HUES64 (cell line): Measurements from ENCODE around the gene RIN1.

Source experiments
- H3K27ac ChIP-seq: 2 replicates; pipeline ENCODE4 v1.7.0; 2013; ENCODE audit warnings: low read depth, low read length, inconsistent platforms
- H3K27me3 ChIP-seq: 2 replicates; pipeline ENCODE4 v1.6.1; 2013; ENCODE audit warnings: mild to moderate bottlenecking, low read length; ENCODE audit not compliant: insufficient read depth
- H3K36me3 ChIP-seq: 2 replicates; pipeline ENCODE4 v1.6.1; 2013; ENCODE audit warnings: mild to moderate bottlenecking, low read length; ENCODE audit not compliant: insufficient read depth
- H3K4me1 ChIP-seq: 2 replicates; pipeline ENCODE4 v1.6.1; 2013; ENCODE audit warnings: mild to moderate bottlenecking, low read length, moderate library complexity; ENCODE audit not compliant: insufficient read depth
- H3K4me3 ChIP-seq: 2 replicates; pipeline ENCODE4 v1.5.1; 2013; ENCODE audit warnings: mild to moderate bottlenecking, low read length, moderate library complexity
- H3K9ac ChIP-seq: 2 replicates; pipeline ENCODE4 v1.6.1; 2013; ENCODE audit warnings: mild to moderate bottlenecking, low read depth, low read length
- H3K9me3 ChIP-seq: 2 replicates; pipeline ENCODE4 v1.6.1; 2013; ENCODE audit warnings: low read depth, low read length; ENCODE audit not compliant: insufficient read depth
- WGBS: fragments of 150-250, 120-280 bp; methylation state at CpG from one replicate; pipeline ENCODE4 v1.1.7; 2013; ENCODE audit warnings: missing lambda C conversion rate; 5-methylcytosine and 5-hydroxymethylcytosine counted together

RIN1 gene

DNA sequence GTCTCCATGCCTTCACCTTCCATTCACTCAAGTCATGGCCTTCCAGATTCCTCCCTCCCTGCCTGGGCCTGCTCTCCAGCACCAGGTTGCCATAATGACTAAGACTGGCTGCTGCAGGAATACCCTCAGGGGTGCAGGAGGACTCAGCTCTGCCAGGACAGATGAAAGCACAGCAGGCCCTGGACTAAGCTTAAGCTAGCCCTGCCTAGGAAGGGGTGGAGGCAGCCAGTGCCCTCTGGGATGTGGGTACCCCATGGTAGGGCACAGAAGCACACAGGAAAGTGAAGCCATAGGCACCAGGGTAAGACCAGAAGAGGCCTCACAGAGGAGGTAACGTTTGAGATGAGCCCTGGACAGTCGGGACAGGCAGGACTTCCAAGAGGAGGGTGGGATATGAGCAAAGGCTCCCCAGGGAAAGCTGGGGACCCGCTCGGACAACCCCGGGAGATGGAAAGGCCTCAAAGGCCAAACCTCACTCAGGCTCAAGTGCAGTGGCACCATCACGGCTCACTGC lies 3.0 kb upstream of the RIN1 start:
- H3K9me3 ChIP-seq = no peaks in the 10 kb centered on the region
- no peak overlapping the region for H3K4me3 ChIP-seq
- peaks cover 16% of the 10 kb centered on the region for H3K4me1 ChIP-seq
- peaks cover 6% of the 10 kb centered on the region; the same call in 1 of the 2 replicates for H3K27me3 ChIP-seq
- 94% methylated on average over 6 of the region's 6 CpGs for WGBS
- H3K9ac ChIP-seq = no peak overlapping the region
- H3K36me3 ChIP-seq = peaks cover 41% of the 10 kb centered on the region
- H3K27ac ChIP-seq = no peak overlapping the region

GRCh38 chr11:66338276-66339161 lies 2.3 kb upstream of the RIN1 start:
- peaks cover 41% of the 10 kb centered on the region for H3K36me3 ChIP-seq
- 91% methylated on average over 17 of the region's 17 CpGs for WGBS
- H3K27ac ChIP-seq = no peak overlapping the region
- peaks cover 6% of the 10 kb centered on the region; the same call in 1 of the 2 replicates for H3K27me3 ChIP-seq
- H3K4me3 ChIP-seq = no peak overlapping the region
- peaks cover 14% of the 10 kb centered on the region for H3K4me1 ChIP-seq
- no peaks in the 10 kb centered on the region for H3K9me3 ChIP-seq
- no peak overlapping the region for H3K9ac ChIP-seq

GRCh38 chr11:66337103-66337899 lies 1.1 kb upstream of the RIN1 start:
- H3K9ac ChIP-seq = no peak overlapping the region
- no peak overlapping the region for H3K4me3 ChIP-seq
- peaks cover 41% of the 10 kb centered on the region for H3K36me3 ChIP-seq
- 86% methylated on average over 18 of the region's 18 CpGs for WGBS
- H3K9me3 ChIP-seq = no peaks in the 10 kb centered on the region
- peaks cover 6% of the 10 kb centered on the region; the same call in 1 of the 2 replicates for H3K27me3 ChIP-seq
- peaks cover 14% of the 10 kb centered on the region for H3K4me1 ChIP-seq
- H3K27ac ChIP-seq = peak overlapping the region; percentile 25; the same call in 1 of the 2 replicates

- Histone ChIP-seq H3K4me3 (peak overlapping the region; percentile 61), H3K27ac (no peak overlapping the region), H3K36me3 (peaks cover 25% of the 10 kb centered on the region), H3K4me1 (peaks cover 14% of the 10 kb centered on the region), H3K9me3 (no peaks in the 10 kb centered on the region), H3K27me3 (peaks cover 6% of the 10 kb centered on the region; the same call in 1 of the 2 replicates), H3K9ac (peak overlapping the region; percentile 64)
- 18% methylated on average over 35 of the region's 35 CpGs for WGBS
Measured at GRCh38 chr11:66335531-66336233, 552 bp downstream of the RIN1 start.

GRCh38 chr11:66334605-66335442 lies 1.4 kb downstream of the RIN1 start:
- whole genome bisulfite sequencing = 86% methylated on average over 42 of the region's 42 CpGs

DNA sequence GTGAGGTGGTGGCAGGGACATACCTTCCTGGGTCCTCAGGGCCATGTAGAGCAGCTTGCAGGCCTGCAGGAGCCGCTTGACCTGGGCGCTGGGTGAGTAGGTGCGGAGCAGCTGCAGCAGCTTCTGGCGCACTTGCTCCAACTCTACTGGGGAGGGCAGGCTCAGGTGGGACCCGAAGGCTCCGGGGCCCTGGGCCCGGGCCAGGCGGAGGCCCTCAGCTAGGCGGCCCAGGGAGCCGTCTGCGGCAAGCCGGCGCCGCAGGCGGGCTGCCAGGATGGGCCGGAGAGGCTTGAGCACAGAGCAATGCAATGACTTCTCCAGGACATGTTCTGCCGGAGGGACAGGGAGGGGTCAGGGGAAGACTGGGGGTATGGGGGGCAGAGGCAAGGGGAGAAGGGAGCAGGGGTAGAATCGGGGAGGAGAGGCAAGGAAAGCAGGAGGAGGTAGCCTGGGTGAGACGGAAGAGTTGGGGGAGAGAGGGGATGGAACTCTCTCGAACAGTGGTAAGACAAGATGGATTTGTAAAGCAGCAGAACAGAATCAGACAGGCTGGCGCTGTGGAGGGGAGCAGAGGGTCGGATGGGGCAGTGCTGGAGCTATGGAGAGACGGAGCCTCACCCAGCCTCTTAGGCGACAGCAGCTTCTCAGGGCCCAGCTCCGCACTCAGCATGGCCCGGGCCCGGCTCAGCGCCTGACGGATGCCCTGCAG lies 2.2 kb downstream of the RIN1 start:
- H3K4me3 ChIP-seq = no peak overlapping the region
- no peak overlapping the region for H3K27ac ChIP-seq
- peaks cover 6% of the 10 kb centered on the region; the same call in 1 of the 2 replicates for H3K27me3 ChIP-seq
- peaks cover 10% of the 10 kb centered on the region for H3K36me3 ChIP-seq
- H3K4me1 ChIP-seq = peaks cover 14% of the 10 kb centered on the region
- H3K9ac ChIP-seq = no peak overlapping the region
- WGBS = 90% methylated on average over 29 of the region's 29 CpGs
- H3K9me3 ChIP-seq = no peaks in the 10 kb centered on the region

More at GRCh38 chr11:66334605-66335442, 1.4 kb downstream of the RIN1 start:
- H3K27ac ChIP-seq = no peak overlapping the region
- no peak overlapping the region; the same call in 1 of the 2 replicates for H3K4me3 ChIP-seq
- H3K4me1 ChIP-seq = peaks cover 14% of the 10 kb centered on the region
- peaks cover 6% of the 10 kb centered on the region; the same call in 1 of the 2 replicates for H3K27me3 ChIP-seq
- H3K9ac ChIP-seq = no peak overlapping the region
- no peaks in the 10 kb centered on the region for H3K9me3 ChIP-seq
- peaks cover 16% of the 10 kb centered on the region for H3K36me3 ChIP-seq

DNA sequence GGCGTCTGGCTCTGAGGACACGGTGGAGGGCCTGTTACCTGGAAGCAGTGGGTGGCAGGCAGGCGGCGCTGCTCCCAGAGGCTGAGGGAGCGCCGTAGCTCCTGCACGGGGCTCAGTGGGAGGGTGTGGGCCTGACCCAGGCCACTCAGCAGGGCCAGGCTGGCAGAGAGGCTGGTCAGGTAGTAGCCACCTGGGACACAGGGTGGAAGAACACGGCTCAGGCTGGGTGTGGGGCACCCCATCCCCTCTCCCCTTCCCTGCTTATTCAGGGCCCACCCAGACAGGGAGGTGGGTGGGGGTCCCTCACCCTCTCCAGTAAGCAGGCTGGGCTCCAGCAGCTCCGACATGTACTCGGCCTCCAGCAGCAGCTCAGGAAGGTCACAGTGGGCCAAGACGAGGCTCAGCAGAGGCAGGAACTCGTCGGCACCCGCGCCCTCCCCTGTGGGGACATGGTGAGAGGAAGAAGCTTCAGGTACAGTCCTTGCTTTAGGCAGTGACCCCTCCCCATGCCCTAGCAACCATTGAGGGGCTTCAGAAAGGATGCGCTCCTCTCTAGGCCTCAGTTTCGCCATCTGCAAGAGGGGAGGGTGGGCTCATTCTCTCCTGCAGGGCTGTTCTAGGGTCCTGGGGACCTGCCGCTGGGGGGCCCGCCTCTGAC lies 2.9 kb downstream of the RIN1 start:
- peaks cover 18% of the 10 kb centered on the region for H3K4me1 ChIP-seq
- no peaks in the 10 kb centered on the region for H3K9me3 ChIP-seq
- H3K4me3 ChIP-seq = no peak overlapping the region
- 92% methylated on average over 19 of the region's 19 CpGs for WGBS
- peaks cover 10% of the 10 kb centered on the region for H3K36me3 ChIP-seq
- no peak overlapping the region for H3K27ac ChIP-seq
- peaks cover 6% of the 10 kb centered on the region; the same call in 1 of the 2 replicates for H3K27me3 ChIP-seq
- H3K9ac ChIP-seq = no peak overlapping the region

DNA sequence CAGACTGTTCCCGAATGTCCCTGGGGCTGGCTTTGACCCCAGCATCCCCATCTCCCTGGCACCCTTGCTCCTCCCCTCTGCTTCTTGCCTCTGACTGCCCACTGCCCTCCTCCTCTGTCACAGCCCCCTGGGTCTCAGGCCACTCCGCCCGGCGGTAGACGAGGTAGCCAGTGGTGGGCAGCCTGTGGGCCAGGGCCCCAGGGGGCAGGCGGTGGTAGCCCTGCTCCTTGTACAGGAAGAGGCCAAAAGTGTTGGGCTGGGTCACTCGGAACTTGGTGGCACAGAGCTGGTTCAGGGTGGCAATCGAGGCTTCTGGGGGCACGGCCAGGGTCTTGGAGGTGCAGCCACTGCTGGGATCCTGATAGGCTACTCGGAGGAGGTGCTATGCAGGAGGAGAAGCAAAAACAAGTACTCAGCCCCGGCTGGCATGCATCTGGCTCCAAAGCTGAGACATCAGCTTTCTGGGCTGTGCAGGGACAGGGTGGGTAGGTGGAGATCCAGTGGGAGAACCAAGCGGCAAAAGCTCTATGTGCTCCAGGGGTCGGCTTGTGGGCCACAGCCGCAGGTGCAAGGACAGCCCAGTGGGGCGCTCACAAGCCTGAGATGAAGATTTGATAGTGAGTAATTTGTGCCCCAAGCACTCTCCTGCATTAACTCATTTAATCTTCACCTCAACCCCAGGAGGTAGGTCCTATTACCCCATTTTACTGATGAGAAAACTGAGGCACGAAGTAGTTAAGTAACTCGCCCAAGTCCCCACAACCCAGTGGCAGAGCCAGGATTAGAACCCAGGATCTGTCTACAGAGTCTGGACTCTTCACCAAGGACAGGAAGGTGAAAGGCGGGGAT lies 3.6 kb downstream of the RIN1 start:
- Histone ChIP-seq H3K27me3 (peaks cover 6% of the 10 kb centered on the region; the same call in 1 of the 2 replicates), H3K9ac (no peak overlapping the region), H3K4me1 (peaks cover 18% of the 10 kb centered on the region), H3K36me3 (peaks cover 5% of the 10 kb centered on the region), H3K9me3 (no peaks in the 10 kb centered on the region), H3K4me3 (no peak overlapping the region), H3K27ac (no peak overlapping the region)
- 82% methylated on average over 18 of the region's 18 CpGs for WGBS
